Loucy (cell line): Measurements from ENCODE around the gene LETM1.

Experiments used
- H2AFZ ChIP-seq: fragments of 200-600 bp; sonication (generic); 2 replicates; pipeline ENCODE4 v1.6.0; 2016; ENCODE audit warnings: antibody characterized with exemption, mild to moderate bottlenecking, low read length, moderate library complexity
- H3F3A ChIP-seq: fragments of 200-600 bp; 2 replicates; pipeline ENCODE4 v1.6.0; 2016; ENCODE audit warnings: antibody characterized with exemption, low read depth, mild to moderate bottlenecking
- H3K27me3 ChIP-seq: fragments of 200-600 bp; sonication (generic); 2 replicates; pipeline ENCODE4 v1.6.1; 2014; ENCODE audit warnings: low read length, mild to moderate bottlenecking; ENCODE audit not compliant: insufficient read depth, poor library complexity, severe bottlenecking
- H3K36me3 ChIP-seq: fragments of 200-600 bp; sonication (generic); 2 replicates; pipeline ENCODE4 v1.6.1; 2016; ENCODE audit warnings: low read length; ENCODE audit not compliant: insufficient read depth
- H3K4me1 ChIP-seq: fragments of 200-600 bp; sonication (generic); 2 replicates; pipeline ENCODE4 v1.5.1; 2014; ENCODE audit warnings: low read length, mild to moderate bottlenecking; ENCODE audit not compliant: insufficient read depth, poor library complexity, severe bottlenecking
- H3K4me2 ChIP-seq: fragments of 200-600 bp; sonication (generic); 2 replicates; pipeline ENCODE4 v1.6.0; 2014; ENCODE audit warnings: antibody characterized with exemption, low read length, low read depth, mild to moderate bottlenecking; ENCODE audit not compliant: poor library complexity, severe bottlenecking
- H3K4me3 ChIP-seq: fragments of 200-600 bp; sonication (generic); 2 replicates; pipeline ENCODE4 v1.5.1; 2014; ENCODE audit warnings: low read length, mild to moderate bottlenecking, mixed read lengths; ENCODE audit not compliant: poor library complexity, severe bottlenecking
- H3K79me2 ChIP-seq: fragments of 200-600 bp; sonication (generic); 2 replicates; pipeline ENCODE4 v1.6.1; 2014; ENCODE audit warnings: low read length; ENCODE audit not compliant: insufficient read depth
- H3K9ac ChIP-seq: fragments of 200-600 bp; sonication (generic); 2 replicates; pipeline ENCODE4 v1.6.0; 2014; ENCODE audit warnings: mild to moderate bottlenecking, low read depth, low read length, moderate library complexity; ENCODE audit not compliant: poor library complexity, severe bottlenecking
- H3K9me2 ChIP-seq: fragments of 200-600 bp; sonication (generic); replicated peaks from 2 replicates; pipeline ENCODE4 v1.6.1; 2016; ENCODE audit warnings: low read depth, low read length, mixed read lengths
- H3K9me3 ChIP-seq: fragments of 200-600 bp; sonication (generic); 2 replicates; pipeline ENCODE4 v1.6.1; 2014; ENCODE audit warnings: mild to moderate bottlenecking, antibody characterized with exemption, low read length, low read depth; ENCODE audit not compliant: insufficient read depth
- H4K20me1 ChIP-seq: fragments of 200-600 bp; sonication (generic); 2 replicates; pipeline ENCODE4 v1.6.0; 2014; ENCODE audit warnings: antibody characterized with exemption, low read length, mild to moderate bottlenecking; ENCODE audit not compliant: insufficient read depth, poor library complexity, severe bottlenecking
- EZH2phosphoT487 ChIP-seq: fragments of 200-600 bp; IDR thresholded peaks from 2 replicates; pipeline ENCODE4 v1.6.1; 2018; ENCODE audit warnings: antibody characterized with exemption, mild to moderate bottlenecking, moderate library complexity, borderline replicate concordance
- TF ChIP-seq, protein P1 (sequence below): fragments of 200-600 bp; sonication (generic); conservative IDR thresholded peaks from 2 replicates; pipeline ENCODE4 v1.5.1; 2014; ENCODE audit warnings: mild to moderate bottlenecking, antibody characterized with exemption, low read length

Gene LETM1

DNA sequence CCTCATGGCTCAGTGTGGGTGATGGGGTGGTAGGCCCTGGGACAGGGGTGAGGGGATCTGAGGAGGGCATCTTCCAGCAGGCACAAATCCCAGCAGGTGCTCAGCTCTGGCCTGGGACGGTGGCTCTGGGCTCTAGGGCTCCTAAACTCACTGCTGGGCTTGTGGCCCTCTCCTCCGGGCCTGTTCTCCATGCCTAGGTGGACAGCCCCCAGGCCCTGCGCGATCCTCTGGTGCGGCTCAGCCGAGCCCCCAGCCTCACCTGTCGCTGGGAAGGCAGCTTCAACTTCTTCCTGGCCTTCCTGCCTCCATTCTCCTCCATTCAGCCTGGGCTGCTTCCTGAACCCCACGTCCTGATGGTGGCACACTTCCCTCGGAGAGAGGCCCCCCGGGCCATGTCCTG lies 82.2 kb downstream of the LETM1 start:
- Histone ChIP-seq H3K4me2 (no peak overlapping the region), H3F3A (no peaks in the 10 kb centered on the region), H3K4me3 (no peak overlapping the region), H4K20me1 (no peaks in the 10 kb centered on the region), H3K9ac (no peak overlapping the region), H3K9me3 (no peaks in the 10 kb centered on the region), H3K27me3 (no peaks in the 10 kb centered on the region), H3K36me3 (no peaks in the 10 kb centered on the region), H3K79me2 (no peaks in the 10 kb centered on the region), H2AFZ (no peak overlapping the region), H3K9me2 (no peaks in the 10 kb centered on the region), H3K4me1 (no peaks in the 10 kb centered on the region)
- TF ChIP-seq EZH2phosphoT487: no peak
- TF ChIP-seq, protein P1, sequence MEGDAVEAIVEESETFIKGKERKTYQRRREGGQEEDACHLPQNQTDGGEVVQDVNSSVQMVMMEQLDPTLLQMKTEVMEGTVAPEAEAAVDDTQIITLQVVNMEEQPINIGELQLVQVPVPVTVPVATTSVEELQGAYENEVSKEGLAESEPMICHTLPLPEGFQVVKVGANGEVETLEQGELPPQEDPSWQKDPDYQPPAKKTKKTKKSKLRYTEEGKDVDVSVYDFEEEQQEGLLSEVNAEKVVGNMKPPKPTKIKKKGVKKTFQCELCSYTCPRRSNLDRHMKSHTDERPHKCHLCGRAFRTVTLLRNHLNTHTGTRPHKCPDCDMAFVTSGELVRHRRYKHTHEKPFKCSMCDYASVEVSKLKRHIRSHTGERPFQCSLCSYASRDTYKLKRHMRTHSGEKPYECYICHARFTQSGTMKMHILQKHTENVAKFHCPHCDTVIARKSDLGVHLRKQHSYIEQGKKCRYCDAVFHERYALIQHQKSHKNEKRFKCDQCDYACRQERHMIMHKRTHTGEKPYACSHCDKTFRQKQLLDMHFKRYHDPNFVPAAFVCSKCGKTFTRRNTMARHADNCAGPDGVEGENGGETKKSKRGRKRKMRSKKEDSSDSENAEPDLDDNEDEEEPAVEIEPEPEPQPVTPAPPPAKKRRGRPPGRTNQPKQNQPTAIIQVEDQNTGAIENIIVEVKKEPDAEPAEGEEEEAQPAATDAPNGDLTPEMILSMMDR: no peak

DNA sequence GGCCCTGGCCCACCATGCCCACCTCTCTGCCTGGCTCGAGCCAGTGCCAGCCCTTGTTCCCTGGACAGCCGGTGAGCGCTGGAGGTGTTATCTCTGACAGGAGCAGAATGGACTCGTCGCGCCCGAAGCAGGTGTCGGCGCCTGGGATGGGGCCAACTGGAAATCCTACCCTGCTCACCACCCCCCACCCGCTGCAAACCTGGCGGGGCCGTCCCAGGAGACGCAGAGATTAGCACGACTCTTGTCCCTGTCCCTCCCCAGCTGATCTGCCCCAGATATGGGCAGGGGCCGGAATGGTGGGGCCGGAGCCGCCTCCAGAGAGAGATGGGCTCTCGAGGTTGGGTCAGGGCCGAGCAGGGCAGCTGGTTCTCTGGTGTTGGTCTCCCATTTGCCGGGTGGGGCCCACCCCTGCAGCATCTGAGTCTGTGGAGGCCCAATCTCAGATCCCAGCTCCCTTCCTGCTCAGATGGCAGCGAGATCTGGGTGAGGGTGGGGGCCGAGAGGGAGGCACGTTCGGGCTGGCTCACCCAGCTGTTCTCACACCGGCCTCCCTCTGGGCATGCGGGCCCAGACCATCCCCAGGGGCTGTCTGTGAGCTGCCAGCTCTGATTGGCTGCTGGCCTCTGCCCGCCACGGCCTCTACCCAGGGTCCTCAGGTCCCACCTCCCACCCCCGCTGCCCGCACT lies 83.0 kb downstream of the LETM1 start:
- H3K79me2 ChIP-seq: no peaks in the 10 kb centered on the region
- H3K9ac ChIP-seq: no peak overlapping the region

DNA sequence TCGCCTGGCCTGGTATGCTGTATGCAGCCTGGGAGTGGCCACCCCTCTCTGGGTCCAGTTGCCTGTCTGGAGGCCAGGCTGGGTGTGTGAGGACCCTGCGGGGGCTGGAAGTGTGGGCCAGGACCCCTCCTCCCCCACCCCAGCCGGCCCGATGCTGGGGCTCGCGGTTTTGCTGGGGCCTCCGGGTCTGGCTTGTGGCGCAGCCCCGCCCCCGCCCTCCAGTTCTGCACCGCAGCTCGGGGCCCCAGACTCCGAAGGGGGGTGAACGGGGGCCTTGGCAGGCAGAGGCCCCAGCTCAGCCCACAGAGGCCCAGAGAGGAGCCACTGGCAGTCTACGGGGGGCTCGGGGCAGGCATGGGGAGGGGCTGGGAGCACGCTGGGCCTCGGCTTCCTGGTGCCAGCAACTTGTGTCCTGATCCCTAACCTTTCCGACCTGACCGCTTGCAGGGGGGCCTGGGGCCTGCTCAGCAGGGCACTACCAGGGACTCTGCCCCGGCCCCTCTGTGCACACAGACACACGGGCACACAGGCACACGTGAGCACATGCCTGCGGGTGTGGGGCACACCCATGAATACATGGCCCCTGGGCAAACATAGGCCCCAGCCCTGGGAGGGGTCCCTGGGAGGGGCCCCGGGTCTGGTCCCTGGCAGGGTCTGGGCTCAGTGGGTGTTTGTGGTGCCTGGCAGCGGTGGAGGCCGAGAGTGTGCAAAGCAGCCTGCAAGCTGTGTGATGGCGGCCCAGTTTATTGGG lies 84.2 kb downstream of the LETM1 start:
- H3K36me3 ChIP-seq: no peaks in the 10 kb centered on the region

More for the DNA sequence above, 83.0 kb downstream of the LETM1 start:
- H3K27me3 ChIP-seq: no peaks in the 10 kb centered on the region
- no peaks in the 10 kb centered on the region for H3K9me3 ChIP-seq
- H3K4me2 ChIP-seq: no peak overlapping the region
- H3K4me1 ChIP-seq: no peaks in the 10 kb centered on the region
- H3K9me2 ChIP-seq: no peaks in the 10 kb centered on the region
- H4K20me1 ChIP-seq: no peaks in the 10 kb centered on the region
- no peak for TF ChIP-seq EZH2phosphoT487
- TF ChIP-seq, protein P1: no peak
- H2AFZ ChIP-seq: no peak overlapping the region
- no peak overlapping the region for H3K4me3 ChIP-seq
- H3K36me3 ChIP-seq: no peaks in the 10 kb centered on the region
- no peaks in the 10 kb centered on the region for H3F3A ChIP-seq

More for the DNA sequence above, 84.2 kb downstream of the LETM1 start:
- Histone ChIP-seq H4K20me1 (no peaks in the 10 kb centered on the region), H3K9ac (peak overlapping the region; percentile 50), H2AFZ (no peak overlapping the region), H3K4me3 (no peak overlapping the region), H3K9me3 (no peaks in the 10 kb centered on the region), H3F3A (no peaks in the 10 kb centered on the region), H3K9me2 (no peaks in the 10 kb centered on the region), H3K4me2 (no peak overlapping the region), H3K27me3 (no peaks in the 10 kb centered on the region), H3K4me1 (no peaks in the 10 kb centered on the region), H3K79me2 (no peaks in the 10 kb centered on the region)
- TF ChIP-seq, protein P1: no peak
- TF ChIP-seq EZH2phosphoT487: no peak
